AG09309 (cell line): ENCODE results near the gene CAPN6.

Experiments used
- DNase-seq: peaks from one replicate; pipeline ENCODE4 v3.0.0-alpha.2; 2010; ENCODE audit warnings: low read depth
- H3K4me3 ChIP-seq: 2 replicates; pipeline ENCODE4 v1.5.1; 2011; ENCODE audit warnings: mild to moderate bottlenecking, low read depth, low read length, moderate library complexity; ENCODE audit not compliant: control insufficient read depth
- TF ChIP-seq, protein P1 (sequence below): IDR thresholded peaks from 2 replicates; pipeline ENCODE4 v1.5.1; 2011; ENCODE audit warnings: mild to moderate bottlenecking, low read depth, low read length, inconsistent platforms; ENCODE audit not compliant: insufficient read depth, control insufficient read depth; ENCODE audit errors: missing control alignments

CAPN6 gene, protein sequence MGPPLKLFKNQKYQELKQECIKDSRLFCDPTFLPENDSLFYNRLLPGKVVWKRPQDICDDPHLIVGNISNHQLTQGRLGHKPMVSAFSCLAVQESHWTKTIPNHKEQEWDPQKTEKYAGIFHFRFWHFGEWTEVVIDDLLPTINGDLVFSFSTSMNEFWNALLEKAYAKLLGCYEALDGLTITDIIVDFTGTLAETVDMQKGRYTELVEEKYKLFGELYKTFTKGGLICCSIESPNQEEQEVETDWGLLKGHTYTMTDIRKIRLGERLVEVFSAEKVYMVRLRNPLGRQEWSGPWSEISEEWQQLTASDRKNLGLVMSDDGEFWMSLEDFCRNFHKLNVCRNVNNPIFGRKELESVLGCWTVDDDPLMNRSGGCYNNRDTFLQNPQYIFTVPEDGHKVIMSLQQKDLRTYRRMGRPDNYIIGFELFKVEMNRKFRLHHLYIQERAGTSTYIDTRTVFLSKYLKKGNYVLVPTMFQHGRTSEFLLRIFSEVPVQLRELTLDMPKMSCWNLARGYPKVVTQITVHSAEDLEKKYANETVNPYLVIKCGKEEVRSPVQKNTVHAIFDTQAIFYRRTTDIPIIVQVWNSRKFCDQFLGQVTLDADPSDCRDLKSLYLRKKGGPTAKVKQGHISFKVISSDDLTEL

DNA sequence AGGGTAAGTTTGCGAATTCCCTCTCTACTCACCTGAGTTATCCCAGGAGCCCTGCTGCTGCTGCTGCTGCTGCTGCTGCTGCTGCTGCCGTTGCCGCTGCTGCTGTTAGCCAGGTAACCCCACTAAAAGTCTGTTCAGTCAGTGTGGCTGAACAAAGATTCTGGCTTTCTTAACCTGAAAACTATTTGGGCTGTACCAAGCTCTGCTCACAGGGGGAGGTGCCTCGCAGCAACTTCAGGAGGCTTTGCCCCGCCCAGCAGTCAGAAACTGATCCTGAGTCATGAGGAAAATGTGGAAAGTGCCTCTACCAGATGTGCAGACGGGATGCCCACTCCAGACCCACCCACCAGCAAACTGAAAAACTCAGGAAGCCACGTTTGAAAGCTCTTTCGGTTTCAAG lies at the start of gene CAPN6:
Gene CAPN6 (minus strand): TSS at position 145 of the 400 bp plus-strand sequence. CDS start 6,547 bp downstream, outside the sequence.
- no peak within 1 kb of the TSS for H3K4me3 ChIP-seq
- no peak for DNase-seq
- TF ChIP-seq, protein P1, sequence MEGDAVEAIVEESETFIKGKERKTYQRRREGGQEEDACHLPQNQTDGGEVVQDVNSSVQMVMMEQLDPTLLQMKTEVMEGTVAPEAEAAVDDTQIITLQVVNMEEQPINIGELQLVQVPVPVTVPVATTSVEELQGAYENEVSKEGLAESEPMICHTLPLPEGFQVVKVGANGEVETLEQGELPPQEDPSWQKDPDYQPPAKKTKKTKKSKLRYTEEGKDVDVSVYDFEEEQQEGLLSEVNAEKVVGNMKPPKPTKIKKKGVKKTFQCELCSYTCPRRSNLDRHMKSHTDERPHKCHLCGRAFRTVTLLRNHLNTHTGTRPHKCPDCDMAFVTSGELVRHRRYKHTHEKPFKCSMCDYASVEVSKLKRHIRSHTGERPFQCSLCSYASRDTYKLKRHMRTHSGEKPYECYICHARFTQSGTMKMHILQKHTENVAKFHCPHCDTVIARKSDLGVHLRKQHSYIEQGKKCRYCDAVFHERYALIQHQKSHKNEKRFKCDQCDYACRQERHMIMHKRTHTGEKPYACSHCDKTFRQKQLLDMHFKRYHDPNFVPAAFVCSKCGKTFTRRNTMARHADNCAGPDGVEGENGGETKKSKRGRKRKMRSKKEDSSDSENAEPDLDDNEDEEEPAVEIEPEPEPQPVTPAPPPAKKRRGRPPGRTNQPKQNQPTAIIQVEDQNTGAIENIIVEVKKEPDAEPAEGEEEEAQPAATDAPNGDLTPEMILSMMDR = no peak

DNA sequence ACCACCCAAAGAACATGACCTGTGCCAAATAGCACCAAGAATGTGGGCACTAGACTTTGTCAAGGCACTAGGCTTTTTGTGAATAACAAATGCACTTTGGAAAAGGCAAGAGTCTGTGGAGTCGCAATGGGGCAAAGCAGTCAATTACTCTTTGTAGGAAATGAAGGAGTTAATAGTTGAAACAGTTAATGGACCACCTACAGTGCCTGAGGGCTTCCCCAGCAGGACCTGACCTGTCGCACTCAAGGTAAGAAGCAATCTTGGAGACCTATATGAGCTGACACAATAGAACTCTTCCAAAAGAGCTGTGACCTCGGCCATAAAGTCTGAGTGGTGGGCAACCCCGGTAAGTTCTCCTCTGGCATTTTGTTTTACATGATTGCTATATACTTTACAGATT lies 49.2 kb upstream of the CAPN6 start:
- no peak for DNase-seq
- H3K4me3 ChIP-seq = no peak overlapping the region
- TF ChIP-seq, protein P1 = no peak

DNA sequence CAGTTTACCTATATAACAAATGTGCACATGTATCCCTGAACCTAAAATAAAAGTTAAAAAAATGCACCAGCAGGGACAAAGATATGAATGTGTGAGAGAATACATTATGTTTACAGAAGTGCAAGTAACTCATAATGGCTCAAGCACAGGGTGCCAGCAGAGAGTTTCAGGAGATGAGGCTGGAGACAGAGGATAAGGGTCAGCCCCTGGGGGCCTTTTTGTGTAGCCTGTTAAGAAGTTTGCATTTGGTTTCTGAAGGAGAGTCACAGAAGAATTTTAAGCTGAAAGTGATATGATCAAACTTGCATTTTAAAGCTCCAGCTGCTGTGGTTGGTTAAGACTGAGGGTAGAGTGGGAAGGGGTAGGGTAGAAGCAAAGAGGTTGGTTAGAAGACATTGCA lies 48.6 kb upstream of the CAPN6 start:
- TF ChIP-seq, protein P1 = no peak
- H3K4me3 ChIP-seq = no peak overlapping the region
- no peak for DNase-seq

DNA sequence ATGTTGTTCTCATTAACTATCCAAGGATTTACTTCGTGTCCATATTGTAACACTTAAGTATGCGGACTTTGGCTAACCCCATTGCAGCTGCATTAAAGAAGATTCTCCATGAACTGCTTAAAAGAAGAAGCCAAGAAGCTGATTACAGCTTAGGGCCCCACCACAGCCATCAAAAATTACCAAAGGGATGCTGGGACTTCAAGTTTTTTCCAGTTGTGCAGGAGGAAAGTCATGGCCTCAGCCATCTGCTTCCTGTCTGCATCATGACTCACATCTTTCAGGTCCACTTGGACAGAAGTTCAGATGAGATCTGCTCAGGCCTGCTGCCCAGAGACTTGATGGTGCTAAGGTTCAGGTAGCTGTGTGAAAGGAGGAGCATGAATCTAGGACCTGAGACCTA lies 38.8 kb upstream of the CAPN6 start:
- TF ChIP-seq, protein P1 = no peak
- DNase-seq = no peak

DNA sequence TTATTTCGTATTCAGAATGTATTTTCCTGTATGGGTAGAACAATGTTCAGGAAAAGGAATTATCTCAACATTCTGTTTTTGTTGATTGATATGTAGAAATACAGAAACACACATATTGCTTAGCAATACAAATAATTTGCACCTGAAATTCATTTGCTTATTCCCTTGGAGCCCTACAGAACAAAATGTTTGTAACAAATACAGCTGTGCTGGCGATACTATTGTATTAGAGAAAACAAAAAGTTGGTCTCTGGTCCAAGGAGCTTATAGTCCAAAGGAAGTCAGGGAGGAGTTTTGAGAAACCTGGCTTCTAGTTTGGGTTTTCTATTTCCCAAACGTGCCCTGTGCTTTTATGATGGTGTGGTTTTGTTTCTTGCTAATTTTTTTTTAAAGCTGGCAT lies 37.8 kb upstream of the CAPN6 start:
- TF ChIP-seq, protein P1 = no peak
- no peak overlapping the region for H3K4me3 ChIP-seq
- no peak for DNase-seq

More for the DNA sequence above, 38.8 kb upstream of the CAPN6 start:
- H3K4me3 ChIP-seq = no peak overlapping the region

DNA sequence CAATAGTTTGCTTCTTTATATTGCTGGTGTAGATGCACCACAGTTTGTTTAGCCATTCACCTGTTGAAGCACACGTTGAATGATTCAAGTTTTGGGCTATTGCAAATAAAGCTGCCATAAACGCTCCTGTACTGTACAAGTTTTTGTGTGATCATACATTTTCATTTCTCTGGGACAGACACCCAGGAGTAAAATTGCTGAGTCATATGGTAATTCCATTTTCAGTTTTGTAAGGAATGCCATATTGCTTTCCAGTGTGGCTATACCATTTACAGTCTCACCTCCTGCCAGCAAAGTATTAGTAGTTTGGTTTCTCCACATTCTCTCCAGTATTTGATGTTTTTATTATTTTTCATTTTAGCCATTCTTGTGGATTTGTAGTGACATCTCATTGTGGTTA lies 32.0 kb upstream of the CAPN6 start:
- no peak for DNase-seq
- H3K4me3 ChIP-seq = no peak overlapping the region
- TF ChIP-seq, protein P1 = no peak
